ENCODE results near the gene AKR1B1. TPM values are rescaled to one million over a fixed set of nuclear protein-coding genes. Genes with fewer than 3 reads are reported as not detected.

The AKR1B1 gene
- total and polyA plus RNA-seq, 9 of the 15 experiments (the other 6 are each of a cell fraction or from before 2014, with no cell fraction given), result 2.0 to 10.6 (median 6.2) TPM

- CTCF ChIA-PET (ENCODE audit: low intra/inter-chr PET ratio), result interaction anchor here (0.6 to 6.0 kb wide), 2 partner anchors 44 to 78 kb away, joined by 3 to 95 read pairs; no protein-coding TSS in a partner anchor
Observed at GRCh38 chr7:134434701-134435100, 24.2 kb downstream of the AKR1B1 start.

More at GRCh38 chr7:134434701-134435100, 24.2 kb downstream of the AKR1B1 start:
- FAIRE-seq, result no peak
- intact Hi-C loops (cut with micrococcal nuclease), result loop anchor here (10.0 kb wide), 1 partner anchor 300 kb away; no protein-coding TSS in a partner anchor
- no peaks in the 10 kb centered on the region for H3K9me1 ChIP-seq (ENCODE audit: control insufficient read depth, insufficient read depth, low read length)
- H3K27ac ChIP-seq (ENCODE audit: extremely low read depth, low read depth, low read length), result no peak overlapping the region
- H2AFZ ChIP-seq (ENCODE audit: low read depth, low read length), result no peak overlapping the region
- POLR2A ChIA-PET, result interaction anchor here (0.6 kb wide), 1 partner anchor 206 kb away, joined by 3 read pairs; no protein-coding TSS in a partner anchor
- H3K9ac ChIP-seq (ENCODE audit: insufficient read depth in 1 of 2, low read depth in 2 of 2, low read length in 2 of 2), result no peak overlapping the region
- H4K20me1 ChIP-seq (replicated peaks; ENCODE audit: control insufficient read depth, insufficient read depth, low read length), result peaks cover 6% of the 10 kb centered on the region; the same call in 1 of the 2 replicates
- no peak overlapping the region for H3K4me3 ChIP-seq
- WGBS (ENCODE audit: insufficient coverage, low coverage, missing lambda C conversion rate), result 23% methylated on average over 5 of the region's 5 CpGs
- no TSS peak for BruUV-seq (replicated peaks)
- no peak for ATAC-seq
- no peak overlapping the region for H3K4me2 ChIP-seq (ENCODE audit: insufficient read depth, low read length)
- H3K9me3 ChIP-seq (replicated peaks; ENCODE audit: control insufficient read depth, insufficient read depth, low read depth, low read length), result no peaks in the 10 kb centered on the region
- DNase-seq (ENCODE audit: extremely low read depth in 1 of 4, low spot score in 3 of 4), result no peak
- peaks cover 4 to 6% of the 10 kb centered on the region in 2 experiments; a peak in 2 of 5 replicates for H3K4me1 ChIP-seq (replicated peaks in 1 of 2; ENCODE audit: control insufficient read depth in 2 of 2, insufficient read depth in 2 of 2, low read length in 2 of 2)
- H3K27me3 ChIP-seq (ENCODE audit: control insufficient read depth in 2 of 2, insufficient read depth in 2 of 2, low read length in 2 of 2), result peaks cover 2 to 10% of the 10 kb centered on the region in 2 experiments; a peak in 2 of 5 replicates
- TF ChIP-seq ZNF444 (CRISPR knock-in tag; IDR thresholded peaks at IDR 0.05) (no peak), NFATC3 (IDR thresholded peaks at IDR 0.05) (no peak), ZNF407 (IDR thresholded peaks at IDR 0.05; ENCODE audit: low read depth) (no peak), DPF2 (IDR thresholded peaks at IDR 0.05) (no peak), ZBTB12 (CRISPR knock-in tag; IDR thresholded peaks at IDR 0.05) (no peak), ZC3H8 (IDR thresholded peaks at IDR 0.05) (no peak), ZNF311 (CRISPR knock-in tag; IDR thresholded peaks at IDR 0.05) (no peak), MAX (CRISPR knock-in tag; IDR thresholded peaks at IDR 0.05) (no peak)
- no peaks in the 10 kb centered on the region for H3K36me3 ChIP-seq (ENCODE audit: control insufficient read depth, insufficient read depth, low read length)
- H3K79me2 ChIP-seq (ENCODE audit: control insufficient read depth, insufficient read depth, low read length), result no peaks in the 10 kb centered on the region
- in situ Hi-C loops (cut with MboI), result no loop called here
